Measurements from ENCODE around the gene FGF21. TPM values are rescaled to one million over a fixed set of nuclear protein-coding genes. Genes with fewer than 3 reads are reported as not detected.

FGF21 gene
- total RNA-seq, 1 donor from 2014 or later: not detected

- no peaks in the 10 kb centered on the region for H3K9me3 ChIP-seq (replicated peaks)
- no peak for TF ChIP-seq CTCF (IDR thresholded peaks at IDR 0.05; ENCODE audit: borderline replicate concordance)
- DNase-seq: no peak
- no peak overlapping the region for H3K27ac ChIP-seq (replicated peaks)
- H3K27me3 ChIP-seq (ENCODE audit: low read depth): no peaks in the 10 kb centered on the region
- intact Hi-C loops (cut with micrococcal nuclease): no loop called here
- H3K4me3 ChIP-seq: no peak overlapping the region
- no peaks in the 10 kb centered on the region for H3K36me3 ChIP-seq
- H3K4me1 ChIP-seq: peaks cover 9% of the 10 kb centered on the region
Observed at GRCh38 chr19:48805452-48805851, 50.1 kb downstream of the FGF21 start.

DNA sequence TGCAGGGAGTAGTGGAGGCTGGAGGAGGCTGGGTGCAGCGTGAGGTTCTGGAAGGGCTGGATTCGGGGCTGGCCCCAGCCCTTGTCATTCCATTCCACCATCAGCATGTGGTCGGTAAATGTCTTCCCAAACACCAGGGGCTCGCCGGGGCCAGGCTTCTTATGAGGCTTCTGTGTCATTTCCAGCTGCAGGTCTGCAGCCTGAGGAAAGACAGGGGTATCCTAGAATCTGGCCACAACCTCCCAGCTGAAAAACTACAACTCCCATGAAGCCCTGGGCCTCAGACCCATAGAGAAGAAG lies 51.1 kb downstream of the FGF21 start:
- Histone ChIP-seq H3K27me3 (ENCODE audit: low read depth) (no peaks in the 10 kb centered on the region), H3K4me3 (no peak overlapping the region), H3K27ac (replicated peaks) (no peak overlapping the region), H3K4me1 (peaks cover 19% of the 10 kb centered on the region), H3K9me3 (replicated peaks) (no peaks in the 10 kb centered on the region), H3K36me3 (no peaks in the 10 kb centered on the region)
- no peak for TF ChIP-seq CTCF (IDR thresholded peaks at IDR 0.05; ENCODE audit: borderline replicate concordance)
- intact Hi-C loops (cut with micrococcal nuclease): no loop called here
- no peak for DNase-seq

GRCh38 chr19:48806818-48807589 lies 51.7 kb downstream of the FGF21 start:
- TF ChIP-seq CTCF (IDR thresholded peaks at IDR 0.05; ENCODE audit: borderline replicate concordance): no peak
- no peak overlapping the region for H3K4me3 ChIP-seq
- intact Hi-C loops (cut with micrococcal nuclease): no loop called here
- DNase-seq: no peak
- H3K36me3 ChIP-seq: no peaks in the 10 kb centered on the region
- H3K27ac ChIP-seq (replicated peaks): no peak overlapping the region
- no peaks in the 10 kb centered on the region for H3K9me3 ChIP-seq (replicated peaks)
- no peaks in the 10 kb centered on the region for H3K27me3 ChIP-seq (ENCODE audit: low read depth)
- H3K4me1 ChIP-seq: peaks cover 25% of the 10 kb centered on the region

DNA sequence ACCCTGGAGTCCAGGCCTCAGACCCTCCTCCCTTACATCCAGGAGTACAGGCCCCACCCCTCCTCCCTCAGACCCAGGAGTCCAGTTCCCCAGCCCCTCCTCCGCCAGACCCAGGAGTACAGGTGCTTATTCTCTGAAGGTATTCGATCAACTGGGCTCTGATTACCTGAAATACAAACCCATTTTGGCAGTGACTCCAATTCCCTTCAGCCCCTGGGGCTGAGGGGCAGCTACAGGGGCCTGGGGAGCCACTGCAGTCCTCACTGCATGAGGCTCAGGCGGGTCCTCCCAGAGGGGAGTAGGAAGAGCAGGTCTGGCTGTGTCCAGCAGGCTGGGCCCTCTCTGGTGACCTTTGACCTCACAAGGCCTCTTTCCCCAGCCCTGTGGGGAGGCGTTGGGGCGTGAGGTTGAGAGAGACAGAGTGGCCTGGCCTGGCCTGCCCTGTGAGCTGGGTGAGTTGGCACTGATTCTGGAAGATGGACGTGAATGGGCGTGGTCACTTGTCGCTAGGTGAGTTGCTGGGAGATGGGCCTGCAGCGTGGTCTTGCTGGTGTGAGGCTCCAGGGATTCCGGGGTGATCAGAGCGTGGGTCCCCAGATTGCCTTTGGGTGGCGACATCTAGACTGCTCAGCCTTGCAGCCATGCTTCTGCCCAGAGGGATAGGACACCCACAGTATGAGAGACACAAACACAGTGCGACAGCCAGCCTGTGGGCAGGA lies 52.4 kb downstream of the FGF21 start:
- intact Hi-C loops (cut with micrococcal nuclease): no loop called here
- peaks cover 31% of the 10 kb centered on the region for H3K4me1 ChIP-seq
- no peak overlapping the region for H3K27ac ChIP-seq (replicated peaks)
- no peak overlapping the region for H3K4me3 ChIP-seq
- no peak for DNase-seq
- no peaks in the 10 kb centered on the region for H3K9me3 ChIP-seq (replicated peaks)
- no peak for TF ChIP-seq CTCF (IDR thresholded peaks at IDR 0.05; ENCODE audit: borderline replicate concordance)
- H3K36me3 ChIP-seq: no peaks in the 10 kb centered on the region
- H3K27me3 ChIP-seq (ENCODE audit: low read depth): no peaks in the 10 kb centered on the region

Other genes starting within 250 kb of the FGF21 start
- 1.1 TPM for gene LMTK3, start 243.7 kb upstream of the FGF21 start, total RNA-seq
- gene SULT2B1, start 203.4 kb upstream of the FGF21 start, total RNA-seq: 0.33 TPM
- not detected for gene SPACA4, start 148.8 kb upstream of the FGF21 start, total RNA-seq
- gene FAM83E, start 140.4 kb upstream of the FGF21 start, total RNA-seq: not detected
- 530 TPM for gene RPL18, start 136.3 kb upstream of the FGF21 start, total RNA-seq
- gene SPHK2, start 136.0 kb upstream of the FGF21 start, total RNA-seq: 8.0 TPM
- 7.9 TPM for gene DBP, start 118.1 kb upstream of the FGF21 start, total RNA-seq
- gene CA11, start 109.3 kb upstream of the FGF21 start, total RNA-seq: 4.5 TPM
- 0.11 TPM for gene NTN5, start 82.5 kb upstream of the FGF21 start, total RNA-seq
- gene FUT2, start 59.6 kb upstream of the FGF21 start, total RNA-seq: not detected
- 1.8 TPM for gene MAMSTR, start 35.8 kb upstream of the FGF21 start, total RNA-seq
- gene RASIP1, start 14.9 kb upstream of the FGF21 start, total RNA-seq: 13.9 TPM
- 0.60 TPM for gene IZUMO1, start 8.6 kb upstream of the FGF21 start, total RNA-seq
- gene FUT1, start 2.9 kb upstream of the FGF21 start, total RNA-seq: 1.8 TPM
- gene BCAT2, start 55.5 kb downstream of the FGF21 start, total RNA-seq: 70.8 TPM
- 1.8 TPM for gene HSD17B14, start 81.0 kb downstream of the FGF21 start, total RNA-seq
- 24.7 TPM for gene PLEKHA4, start 113.1 kb downstream of the FGF21 start, total RNA-seq
- gene PPP1R15A, start 116.9 kb downstream of the FGF21 start, total RNA-seq: 76.4 TPM
- 0.55 TPM for gene TULP2, start 143.2 kb downstream of the FGF21 start, total RNA-seq
- gene NUCB1, start 144.8 kb downstream of the FGF21 start, total RNA-seq: 221 TPM
- gene DHDH, start 178.2 kb downstream of the FGF21 start, total RNA-seq: not detected
- gene BAX, start 199.4 kb downstream of the FGF21 start, total RNA-seq: 25.5 TPM
- gene FTL, start 209.8 kb downstream of the FGF21 start, total RNA-seq: 834 TPM
- 138 TPM for gene GYS1, start 237.8 kb downstream of the FGF21 start, total RNA-seq
- 44.4 TPM for gene RUVBL2, start 238.4 kb downstream of the FGF21 start, total RNA-seq

Measured in left ventricle myocardium inferior (tissue), 1 donor.